Activated gamma-delta T cell treated with Interleukin-2 at 50 U/mL for 16 hours (primary cell): ENCODE data around the gene PPIP5K2.
A peak's percentile ranks its signal among the peaks of the same experiment; 100 is the strongest.
"Not testable (repeated sequence)": the region's sequence is repeated elsewhere in the genome, so short reads cannot be mapped to it uniquely, and the experiment has no call there.

Experiments
- DNase-seq: peaks from one replicate; pipeline ENCODE4 v3.0.0-alpha.2; 2020

Gene PPIP5K2

GRCh38 chr5:103210952-103211351 lies 90.9 kb downstream of the PPIP5K2 start:
- no peak for DNase-seq

GRCh38 chr5:103211576-103212561 lies 91.8 kb downstream of the PPIP5K2 start:
- no peak for DNase-seq

GRCh38 chr5:103216137-103216536 lies 96.0 kb downstream of the PPIP5K2 start:
- no peak for DNase-seq

- DNase-seq = no peak
Measured at GRCh38 chr5:103216697-103217096, 96.6 kb downstream of the PPIP5K2 start.

- DNase-seq = no peak
Measured at GRCh38 chr5:103217101-103217500, 97.0 kb downstream of the PPIP5K2 start.

GRCh38 chr5:103218164-103218563 lies 98.1 kb downstream of the PPIP5K2 start:
- DNase-seq = no peak

GRCh38 chr5:103219074-103219473 lies 99.0 kb downstream of the PPIP5K2 start:
- not testable (repeated sequence) for DNase-seq

- DNase-seq = no peak
Measured at GRCh38 chr5:103223031-103223955, 103.2 kb downstream of the PPIP5K2 start.

- DNase-seq = peak; percentile 27
Measured at GRCh38 chr5:103224118-103224893, 104.2 kb downstream of the PPIP5K2 start.

- no peak for DNase-seq
Measured at GRCh38 chr5:103224894-103225246, 104.8 kb downstream of the PPIP5K2 start.

- DNase-seq = no peak
Measured at GRCh38 chr5:103228061-103228460, 108.0 kb downstream of the PPIP5K2 start.

GRCh38 chr5:103228588-103228987 lies 108.5 kb downstream of the PPIP5K2 start:
- no peak for DNase-seq

- no peak for DNase-seq
Measured at GRCh38 chr5:103232393-103232999, 112.4 kb downstream of the PPIP5K2 start.

- DNase-seq = no peak
Measured at GRCh38 chr5:103234239-103234975, 114.3 kb downstream of the PPIP5K2 start.

GRCh38 chr5:103235891-103236290 lies 115.8 kb downstream of the PPIP5K2 start:
- no peak for DNase-seq

- no peak for DNase-seq
Measured at GRCh38 chr5:103237778-103238177, 117.7 kb downstream of the PPIP5K2 start.

- no peak for DNase-seq
Measured at GRCh38 chr5:103243665-103244064, 123.6 kb downstream of the PPIP5K2 start.

GRCh38 chr5:103244398-103244797 lies 124.3 kb downstream of the PPIP5K2 start:
- DNase-seq = no peak

- no peak for DNase-seq
Measured at GRCh38 chr5:103245761-103246160, 125.7 kb downstream of the PPIP5K2 start.

GRCh38 chr5:103247118-103247517 lies 127.0 kb downstream of the PPIP5K2 start:
- DNase-seq = no peak

GRCh38 chr5:103249068-103249467 lies 129.0 kb downstream of the PPIP5K2 start:
- no peak for DNase-seq

- no peak for DNase-seq
Measured at GRCh38 chr5:103254921-103255320, 134.8 kb downstream of the PPIP5K2 start.
